ENCODE data around the gene THSD4. TPM values are rescaled to one million over a fixed set of nuclear protein-coding genes. Genes with fewer than 3 reads are reported as not detected.

The THSD4 gene
- total and polyA plus RNA-seq, 8 donors, result 15.7 to 43.3 (median 19.1) TPM

GRCh38 chr15:71374607-71375352 lies 259.5 kb downstream of the THSD4 start:
- Histone ChIP-seq H3K27me3 (no peaks in the 10 kb centered on the region), H3K36me3 (no peaks in the 10 kb centered on the region), H3K9me3 (no peaks in the 10 kb centered on the region), H3K27ac (peak overlapping the region; percentile 3 to 42), H3K4me1 (peaks cover 0 to 15% of the 10 kb centered on the region in 2 donors), H3K4me3 (no peak overlapping the region)
- DNase-seq, result no peak
- peak; percentile 36 for ATAC-seq
- intact Hi-C loops (cut with DNase I), result no loop called here
- TF ChIP-seq, protein P1, sequence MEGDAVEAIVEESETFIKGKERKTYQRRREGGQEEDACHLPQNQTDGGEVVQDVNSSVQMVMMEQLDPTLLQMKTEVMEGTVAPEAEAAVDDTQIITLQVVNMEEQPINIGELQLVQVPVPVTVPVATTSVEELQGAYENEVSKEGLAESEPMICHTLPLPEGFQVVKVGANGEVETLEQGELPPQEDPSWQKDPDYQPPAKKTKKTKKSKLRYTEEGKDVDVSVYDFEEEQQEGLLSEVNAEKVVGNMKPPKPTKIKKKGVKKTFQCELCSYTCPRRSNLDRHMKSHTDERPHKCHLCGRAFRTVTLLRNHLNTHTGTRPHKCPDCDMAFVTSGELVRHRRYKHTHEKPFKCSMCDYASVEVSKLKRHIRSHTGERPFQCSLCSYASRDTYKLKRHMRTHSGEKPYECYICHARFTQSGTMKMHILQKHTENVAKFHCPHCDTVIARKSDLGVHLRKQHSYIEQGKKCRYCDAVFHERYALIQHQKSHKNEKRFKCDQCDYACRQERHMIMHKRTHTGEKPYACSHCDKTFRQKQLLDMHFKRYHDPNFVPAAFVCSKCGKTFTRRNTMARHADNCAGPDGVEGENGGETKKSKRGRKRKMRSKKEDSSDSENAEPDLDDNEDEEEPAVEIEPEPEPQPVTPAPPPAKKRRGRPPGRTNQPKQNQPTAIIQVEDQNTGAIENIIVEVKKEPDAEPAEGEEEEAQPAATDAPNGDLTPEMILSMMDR (IDR thresholded peaks at IDR 0.05), result no peak

- ATAC-seq (no peak), DNase-seq (no peak)
- H3K4me1 ChIP-seq, result peaks cover 0 to 15% of the 10 kb centered on the region in 2 donors
- intact Hi-C loops (cut with DNase I), result no loop called here
- TF ChIP-seq, protein P1 (IDR thresholded peaks at IDR 0.05), result no peak
- no peaks in the 10 kb centered on the region for H3K27me3 ChIP-seq
- no peaks in the 10 kb centered on the region for H3K36me3 ChIP-seq
- no peaks in the 10 kb centered on the region for H3K9me3 ChIP-seq
- no peak overlapping the region for H3K4me3 ChIP-seq
- peak overlapping the region in 1 of 2 donors; percentile 42 for H3K27ac ChIP-seq
Observed at GRCh38 chr15:71375934-71376333, 260.7 kb downstream of the THSD4 start.

DNA sequence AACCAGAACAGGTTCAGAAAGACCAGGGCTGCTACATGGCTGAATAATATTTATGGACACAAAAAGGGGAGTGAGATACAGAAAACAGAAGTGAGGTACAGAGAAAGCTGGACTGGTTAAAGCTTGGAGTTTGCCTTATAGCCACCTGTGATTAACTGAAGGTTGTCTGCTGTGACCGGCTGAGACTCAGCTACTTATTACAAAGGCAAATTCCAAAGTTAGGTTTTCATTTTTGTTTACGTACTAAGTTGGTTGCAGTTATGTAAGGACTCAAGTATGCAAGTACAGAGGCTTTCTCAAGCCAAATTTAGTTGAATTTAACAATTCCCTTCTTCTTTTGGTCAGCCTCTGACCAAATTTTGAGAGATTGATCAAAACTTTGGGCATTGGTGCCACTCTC lies 264.6 kb downstream of the THSD4 start:
- H3K27me3 ChIP-seq, result no peaks in the 10 kb centered on the region
- no peaks in the 10 kb centered on the region for H3K9me3 ChIP-seq
- no peaks in the 10 kb centered on the region for H3K36me3 ChIP-seq
- H3K27ac ChIP-seq, result no peak overlapping the region
- TF ChIP-seq, protein P1 (IDR thresholded peaks at IDR 0.05), result no peak
- DNase-seq, result no peak
- ATAC-seq, result peak; percentile 23
- intact Hi-C loops (cut with DNase I), result loop anchor here in 1 of 2 donors (10.0 kb wide), 1 partner anchor 55 kb away; no protein-coding TSS in a partner anchor
- peaks cover 0 to 7% of the 10 kb centered on the region in 2 donors for H3K4me1 ChIP-seq
- no peak overlapping the region for H3K4me3 ChIP-seq

- intact Hi-C loops (cut with DNase I), result loop anchor here in 1 of 2 donors (10.0 kb wide), 1 partner anchor 54 kb away; no protein-coding TSS in a partner anchor
Observed at GRCh38 chr15:71380345-71380744, 265.1 kb downstream of the THSD4 start.

DNA sequence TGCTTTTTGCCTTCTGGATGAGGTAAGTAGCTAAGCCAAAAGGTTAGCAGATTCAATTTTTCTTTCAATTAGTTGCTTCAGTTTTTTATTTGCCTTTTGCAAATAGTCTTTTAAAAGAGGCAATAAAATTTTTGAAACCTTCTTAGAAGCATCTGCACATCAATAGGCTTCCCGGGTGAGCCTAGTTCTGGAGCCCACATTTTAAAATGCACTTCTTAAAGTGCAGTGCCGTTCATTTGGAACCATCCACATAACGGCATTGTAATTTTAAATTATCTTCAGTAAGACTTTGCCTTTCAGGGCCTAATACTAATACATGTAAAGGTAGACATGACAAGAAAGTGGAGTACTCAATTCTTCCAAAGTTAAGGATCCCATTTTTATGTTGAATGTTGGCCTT lies 269.2 kb downstream of the THSD4 start:
- ATAC-seq (no peak), DNase-seq (no peak)
- intact Hi-C loops (cut with DNase I), result loop anchor here in 1 of 2 donors (10.0 kb wide), 1 partner anchor 50 kb away; no protein-coding TSS in a partner anchor
- H3K36me3 ChIP-seq, result no peaks in the 10 kb centered on the region
- peaks cover 0 to 14% of the 10 kb centered on the region in 2 donors for H3K4me1 ChIP-seq
- H3K27me3 ChIP-seq, result peaks cover 0 to 3% of the 10 kb centered on the region in 2 donors
- H3K27ac ChIP-seq, result no peak overlapping the region
- TF ChIP-seq, protein P1 (IDR thresholded peaks at IDR 0.05), result no peak
- no peaks in the 10 kb centered on the region for H3K9me3 ChIP-seq
- H3K4me3 ChIP-seq, result no peak overlapping the region

More at GRCh38 chr15:71380345-71380744, 265.1 kb downstream of the THSD4 start:
- Histone ChIP-seq H3K36me3 (no peaks in the 10 kb centered on the region), H3K27me3 (no peaks in the 10 kb centered on the region), H3K4me1 (peaks cover 0 to 7% of the 10 kb centered on the region in 2 donors), H3K27ac (no peak overlapping the region), H3K4me3 (no peak overlapping the region), H3K9me3 (no peaks in the 10 kb centered on the region)
- TF ChIP-seq, protein P1 (IDR thresholded peaks at IDR 0.05), result no peak
- ATAC-seq, result no peak
- DNase-seq, result no peak
